Measurements from ENCODE around the gene NOD1.

Gene NOD1

DNA sequence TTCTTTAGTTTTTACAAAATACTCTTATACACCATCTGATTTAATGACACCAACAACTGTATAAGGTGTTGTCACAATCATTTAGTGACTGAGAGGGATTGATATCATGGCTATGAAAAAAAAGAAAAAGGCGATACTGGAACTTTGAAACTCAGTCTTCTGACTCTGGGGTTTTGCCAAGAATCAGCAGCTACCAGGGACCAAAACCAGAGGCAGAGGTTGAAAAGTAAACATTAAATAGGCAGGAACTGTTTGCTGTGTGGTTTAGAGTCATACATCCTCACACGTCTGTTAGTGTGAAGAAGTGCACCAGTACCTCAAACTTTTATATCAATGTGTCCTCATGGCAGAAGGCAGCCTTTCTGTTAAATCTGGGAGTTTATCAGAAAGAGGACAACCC is 46.0 kb upstream of the NOD1 start:
- ChIA-PET CTCF (interaction anchor here (1.1 kb wide), 1 partner anchor 260 kb away, joined by 3 read pairs; no protein-coding TSS in a partner anchor), POLR2A (no interaction called here)
- Histone ChIP-seq H3K4me3 (ENCODE audit: low read depth, low read length) (no peak overlapping the region), H3K27ac (ENCODE audit: extremely low read depth, low read depth, low read length) (no peak overlapping the region), H3K9me3 (ENCODE audit: control insufficient read depth, insufficient read depth, low read depth, low read length) (no peaks in the 10 kb centered on the region), H3K4me1 (ENCODE audit: control insufficient read depth, insufficient read depth, low read length) (no peaks in the 10 kb centered on the region), H3K36me3 (ENCODE audit: control insufficient read depth in 2 of 2, insufficient read depth in 1 of 2, low read length in 2 of 2) (no peaks in the 10 kb centered on the region)
- no peak for TF ChIP-seq HOXD13 (CRISPR knock-in tag; IDR thresholded peaks at IDR 0.05; ENCODE audit: borderline replicate concordance)
- no peak for TF ChIP-seq ZNF426 (tag by site-specific recombination; IDR thresholded peaks at IDR 0.05)
- no peak for TF ChIP-seq YY2 (tag by site-specific recombination; IDR thresholded peaks at IDR 0.05)
- TF ChIP-seq KLF7 (tag by site-specific recombination; IDR thresholded peaks at IDR 0.05; ENCODE audit: borderline replicate concordance) = no peak
- TF ChIP-seq ZNF791 (tag by site-specific recombination; IDR thresholded peaks at IDR 0.05) = no peak
- no peak for TF ChIP-seq ZNF266 (tag by site-specific recombination; IDR thresholded peaks at IDR 0.05; ENCODE audit: low read depth)
- TF ChIP-seq ZNF146 (tag by site-specific recombination; IDR thresholded peaks at IDR 0.05) = no peak
- TF ChIP-seq ZNF561 (tag by site-specific recombination; IDR thresholded peaks at IDR 0.05; ENCODE audit: borderline replicate concordance) = no peak
- TF ChIP-seq YY1 (tag by site-specific recombination; IDR thresholded peaks at IDR 0.05) = no peak
- TF ChIP-seq KLF8 (tag by site-specific recombination; IDR thresholded peaks at IDR 0.05) = no peak
- no peak for TF ChIP-seq BCL11A (tag by site-specific recombination; IDR thresholded peaks at IDR 0.05; ENCODE audit: low read depth)
- no peak for TF ChIP-seq SCRT1 (tag by site-specific recombination; IDR thresholded peaks at IDR 0.05; ENCODE audit: borderline replicate concordance)
- TF ChIP-seq ZNF274 (IDR thresholded peaks at IDR 0.05; ENCODE audit: low read length) = no peak
- TF ChIP-seq ZNF274 (tag by site-specific recombination; IDR thresholded peaks at IDR 0.05; ENCODE audit: borderline replicate concordance) = no peak

GRCh38 chr7:30523466-30523865 is 44.9 kb upstream of the NOD1 start:
- POLR2A ChIA-PET = no interaction called here
- CTCF ChIA-PET = interaction anchor here (0.6 kb wide), 1 partner anchor 12 kb away, joined by 4 read pairs; no protein-coding TSS in a partner anchor
- H3K4me3 ChIP-seq (ENCODE audit: low read depth, low read length) = no peak overlapping the region
- no peak overlapping the region for H3K27ac ChIP-seq (ENCODE audit: extremely low read depth, low read depth, low read length)
- TF ChIP-seq ZNF660 (tag by site-specific recombination; IDR thresholded peaks at IDR 0.05) (no peak), ZNF596 (tag by site-specific recombination; IDR thresholded peaks at IDR 0.05) (no peak), ZNF585B (tag by site-specific recombination; IDR thresholded peaks at IDR 0.05) (no peak), PRDM2 (tag by site-specific recombination; IDR thresholded peaks at IDR 0.05; ENCODE audit: borderline replicate concordance) (no peak), ZFP41 (tag by site-specific recombination; IDR thresholded peaks at IDR 0.05; ENCODE audit: borderline replicate concordance) (no peak), ZNF501 (tag by site-specific recombination; IDR thresholded peaks at IDR 0.05) (no peak), ZNF23 (tag by site-specific recombination; IDR thresholded peaks at IDR 0.05; ENCODE audit: borderline replicate concordance) (no peak), ZNF133 (tag by site-specific recombination; IDR thresholded peaks at IDR 0.05) (no peak), ZSCAN16 (tag by site-specific recombination; IDR thresholded peaks at IDR 0.05) (no peak), ZNF658 (tag by site-specific recombination; IDR thresholded peaks at IDR 0.05) (no peak), ZNF366 (tag by site-specific recombination; conservative IDR thresholded peaks at IDR 0.05) (no peak), MYNN (tag by site-specific recombination; IDR thresholded peaks at IDR 0.05; ENCODE audit: borderline replicate concordance) (no peak), ZNF202 (tag by site-specific recombination; IDR thresholded peaks at IDR 0.05; ENCODE audit: borderline replicate concordance) (no peak), WT1 (tag by site-specific recombination; IDR thresholded peaks at IDR 0.05) (no peak), ZNF391 (tag by site-specific recombination; IDR thresholded peaks at IDR 0.05; ENCODE audit: borderline replicate concordance, low read depth) (no peak)
- H3K4me1 ChIP-seq (ENCODE audit: control insufficient read depth, insufficient read depth, low read length) = no peaks in the 10 kb centered on the region
- no peaks in the 10 kb centered on the region for H3K36me3 ChIP-seq (ENCODE audit: control insufficient read depth in 2 of 2, insufficient read depth in 1 of 2, low read length in 2 of 2)
- no peaks in the 10 kb centered on the region for H3K9me3 ChIP-seq (ENCODE audit: control insufficient read depth, insufficient read depth, low read depth, low read length)

Data from HEK293 (cell line).